K562 (cell line): ENCODE measurements around the gene ACTA2. TPM values are rescaled to one million over a fixed set of nuclear protein-coding genes. Genes with fewer than 3 reads are reported as not detected.

ENCODE experiments used
- ATAC-seq: fragments of 200-7000 bp; cut with Tn5 transposase; 3 replicates; pipeline ENCODE4 v1.9.1; 2020; ENCODE audit warnings: moderate library complexity
- BruUV-seq: library from RNA; stranded (reverse); fragments of 400-500 nt; replicated peaks from 2 replicates; lab custom pipeline; 2021; lab: Mats Ljungman, UMichigan
- CTCF ChIA-PET: fragments of 300-600 bp; formaldehyde crosslinking; extraction: SDS; loops from one replicate; lab custom pipeline; 2021; ENCODE audit warnings: low intra/inter-chr PET ratio; lab: Yijun Ruan, JAX
- POLR2A ChIA-PET: fragments of 300-600, 350-650 bp; sonication (Branson Sonifier 250); formaldehyde crosslinking; extraction: SDS; loops from one replicate; lab custom pipeline; 2021; ENCODE audit warnings: antibody characterized with exemption, inconsistent platforms; lab: Yijun Ruan, JAX
- DNase-seq, 4 experiments: peaks; one replicate each; pipeline versions ENCODE4 v3.0.0 to v3.0.0-alpha.2; 2011 to 2018; ENCODE audit warnings: low spot score in 3 of 4, mixed read lengths in 3 of 4; ENCODE audit errors: extremely low read depth in 1 of 4
- FAIRE-seq: peaks from 2 replicates; lab custom pipeline; 2011; peaks lifted over from hg19 to GRCh38; lab: Jason Lieb, UNC
- H2AFZ ChIP-seq: 2 replicates; pipeline ENCODE4 v1.6.0; 2011; ENCODE audit warnings: low read depth, low read length, control low read depth, inconsistent platforms
- H3K27ac ChIP-seq: fragments of 200-600 bp; 3 replicates; pipeline ENCODE4 v1.8.0; 2011; ENCODE audit warnings: low read depth, mild to moderate bottlenecking, control low read depth, inconsistent platforms, low read length, moderate library complexity, mixed read lengths; ENCODE audit errors: extremely low read depth
- H3K27me3 ChIP-seq, 2 experiments: fragments of 300-600 bp in 1 of 2; 2 replicates in 1 of 2; 3 replicates in 1 of 2; pipeline versions ENCODE4 v1.6.0 to v1.8.0; 2011; ENCODE audit warnings: inconsistent platforms in 2 of 2, low read length in 2 of 2, mild to moderate bottlenecking in 1 of 2, mixed read lengths in 1 of 2, moderate library complexity in 1 of 2; ENCODE audit not compliant: control insufficient read depth in 2 of 2, insufficient read depth in 2 of 2
- H3K36me3 ChIP-seq: fragments of 300-600 bp; 3 replicates; pipeline ENCODE4 v1.8.0; 2011; ENCODE audit warnings: mild to moderate bottlenecking, low read length, inconsistent platforms; ENCODE audit not compliant: control insufficient read depth, insufficient read depth
- H3K4me1 ChIP-seq, 2 experiments: fragments of 200-600 bp in 1 of 2; replicated peaks in 1 of 2; 2 replicates in 1 of 2; 3 replicates in 1 of 2; pipeline versions ENCODE4 v1.5.1 to v1.8.0; 2011; ENCODE audit warnings: inconsistent platforms in 2 of 2, low read length in 2 of 2, mild to moderate bottlenecking in 1 of 2, mixed read lengths in 1 of 2, moderate library complexity in 1 of 2; ENCODE audit not compliant: control insufficient read depth in 2 of 2, insufficient read depth in 2 of 2
- H3K4me2 ChIP-seq: 2 replicates; pipeline ENCODE4 v1.6.1; 2011; ENCODE audit warnings: low read length, control low read depth, inconsistent platforms, mixed read lengths; ENCODE audit not compliant: insufficient read depth
- H3K4me3 ChIP-seq: fragments of 200-600 bp; sonication (generic), shearing (Covaris generic); 2 replicates; pipeline ENCODE4 v1.5.1; 2016; ENCODE audit warnings: control low read depth, inconsistent platforms
- H3K79me2 ChIP-seq: fragments of 200-600 bp; 3 replicates; pipeline ENCODE4 v1.8.0; 2011; ENCODE audit warnings: low read length, inconsistent platforms; ENCODE audit not compliant: control insufficient read depth, insufficient read depth
- H3K9ac ChIP-seq, 2 experiments: 2 replicates each; pipeline versions ENCODE4 v1.6.0 to v1.6.1; 2011; ENCODE audit warnings: low read depth in 2 of 2, low read length in 2 of 2, control low read depth in 1 of 2, inconsistent platforms in 1 of 2, mild to moderate bottlenecking in 1 of 2, mixed read lengths in 1 of 2; ENCODE audit not compliant: insufficient read depth in 1 of 2
- H3K9me1 ChIP-seq: one replicate; pipeline ENCODE4 v1.6.0; 2011; ENCODE audit warnings: inconsistent platforms, mild to moderate bottlenecking, low read length, moderate library complexity; ENCODE audit not compliant: control insufficient read depth, insufficient read depth
- H3K9me3 ChIP-seq: replicated peaks from 2 replicates; pipeline ENCODE4 v1.5.1; 2011; ENCODE audit warnings: low read depth, low read length, inconsistent platforms; ENCODE audit not compliant: control insufficient read depth, insufficient read depth
- H4K20me1 ChIP-seq: replicated peaks from 2 replicates; pipeline ENCODE4 v1.6.1; 2011; ENCODE audit warnings: low read length, inconsistent platforms, mixed read lengths; ENCODE audit not compliant: control insufficient read depth, insufficient read depth
- MCM7 ChIP-seq, 2 experiments: fragments of 450-650 bp; IDR thresholded peaks; 2 replicates each; pipeline ENCODE4 v1.6.1; 2016 to 2018
- MEIS2 ChIP-seq: fragments of 450-650 bp; IDR thresholded peaks from 2 replicates; pipeline ENCODE4 v1.6.1; 2014; ENCODE audit warnings: mild to moderate bottlenecking; ENCODE audit not compliant: partially characterized antibody
- SIRT6 ChIP-seq: IDR thresholded peaks from one replicate; pipeline ENCODE4 v1.6.1; 2012; ENCODE audit warnings: low read depth, mild to moderate bottlenecking, control low read depth, inconsistent platforms, low read length, moderate library complexity
- SMAD3 ChIP-seq: fragments of 450-650 bp; formaldehyde crosslinking; conservative IDR thresholded peaks from 2 replicates; pipeline ENCODE4 v1.4.0; 2020; ENCODE audit warnings: mild to moderate bottlenecking
- SUPT5H ChIP-seq: fragments of 450-650 bp; IDR thresholded peaks from 2 replicates; pipeline ENCODE4 v1.6.1; 2016
- TAL1 ChIP-seq: fragments of 450-650 bp; IDR thresholded peaks from 2 replicates; pipeline ENCODE4 v1.6.1; 2016; ENCODE audit warnings: mild to moderate bottlenecking
- TSC22D4 ChIP-seq: fragments of 450-650 bp; IDR thresholded peaks from 2 replicates; pipeline ENCODE4 v1.6.1; 2016; ENCODE audit warnings: missing genetic modification characterization, missing biosample characterization, control low read depth
- ZC3H11A ChIP-seq: IDR thresholded peaks from 2 replicates; pipeline ENCODE4 v1.6.1; 2012; ENCODE audit warnings: low read depth, low read length, improper control_type of control experiment
- ZNF140 ChIP-seq: fragments of 250-450 bp; sonication (Bioruptor Pico); IDR thresholded peaks from 2 replicates; pipeline ENCODE4 v1.8.0; 2021; ENCODE audit warnings: moderate library complexity, mild to moderate bottlenecking, inconsistent platforms
- ZNF217 ChIP-seq: sonication (generic); formaldehyde crosslinking; IDR thresholded peaks from 2 replicates; pipeline ENCODE4 v1.8.0; 2022; ENCODE audit warnings: mild to moderate bottlenecking, missing genetic modification reagents
- in situ Hi-C: fragments of 300-500 bp; cut with MboI; formaldehyde crosslinking; loops from 4 replicates; pipeline ENCODE4 v1.15.0; 2018; ENCODE audit warnings: inconsistent platforms, mixed read lengths
- intact Hi-C: fragments of 100-400 bp; cut with micrococcal nuclease; formaldehyde crosslinking; loops from 2 replicates; pipeline ENCODE4 v1.14.2; 2022
- polyA plus RNA-seq, 8 experiments: library from polyadenylated mRNA; depleted of rRNA in 4 of 8; stranded (reverse) in 5 of 8; unstranded in 3 of 8; fragments of >200 nt; fragmentation: Nextera tagmentation in 2 of 8; fragmentation: Illumina TruSeq in 1 of 8; extraction: Ambion mirVana in 2 of 8; extraction: Trizol in 1 of 8; gene quantifications; 2 replicates each; pipeline versions ENCODE4 v1.2.1 to v1.2.3, GENCODE V29; 2011 to 2014; ENCODE audit warnings: inconsistent platforms in 1 of 8, missing spikeins in 1 of 8
- total RNA-seq, 7 experiments: library from RNA; depleted of rRNA in 6 of 7; stranded (reverse); fragments of >200 nt in 6 of 7; fragmentation: Illumina TruSeq in 2 of 7; extraction: Trizol in 2 of 7; gene quantifications; 2 replicates each; pipeline versions ENCODE4 v1.2.1 to v1.2.3, GENCODE V29; 2011 to 2021; ENCODE audit warnings: low replicate concordance in 1 of 7
- TF ChIP-seq, protein P1 (sequence below): fragments of 250-450 bp; sonication (Bioruptor Pico); IDR thresholded peaks from 2 replicates; pipeline ENCODE4 v1.8.0; 2022; ENCODE audit warnings: inconsistent platforms
- TF ChIP-seq, protein P2 (sequence below): fragments of 250-450 bp; sonication (Bioruptor Pico); IDR thresholded peaks from 2 replicates; pipeline ENCODE4 v1.4.0; 2020; ENCODE audit warnings: borderline replicate concordance
- TF ChIP-seq, protein P3 (sequence below): fragments of 250-450 bp; sonication (Bioruptor Pico); IDR thresholded peaks from 2 replicates; pipeline ENCODE4 v1.9.0; 2021; ENCODE audit warnings: mild to moderate bottlenecking
- TF ChIP-seq, protein P4 (sequence below): sonication (generic); formaldehyde crosslinking; IDR thresholded peaks from 2 replicates; pipeline ENCODE4 v1.8.1; 2023; ENCODE audit warnings: mild to moderate bottlenecking, missing genetic modification reagents
- TF ChIP-seq, protein P5 (sequence below), 2 experiments: fragments of 450-650 bp in 1 of 2; IDR thresholded peaks; 2 replicates each; pipeline ENCODE4 v1.6.1; 2011 to 2017; ENCODE audit warnings: low read depth in 2 of 2, antibody characterized with exemption in 1 of 2, borderline replicate concordance in 1 of 2, low read length in 1 of 2, mild to moderate bottlenecking in 1 of 2, mixed read lengths in 1 of 2; ENCODE audit not compliant: control insufficient read depth in 1 of 2

Gene ACTA2
- total and polyA plus RNA-seq, 9 of the 15 experiments (the other 6 are each of a cell fraction or from before 2014, with no cell fraction given): 0.15 to 1.0 (median 0.38) TPM; not detected in 3

DNA sequence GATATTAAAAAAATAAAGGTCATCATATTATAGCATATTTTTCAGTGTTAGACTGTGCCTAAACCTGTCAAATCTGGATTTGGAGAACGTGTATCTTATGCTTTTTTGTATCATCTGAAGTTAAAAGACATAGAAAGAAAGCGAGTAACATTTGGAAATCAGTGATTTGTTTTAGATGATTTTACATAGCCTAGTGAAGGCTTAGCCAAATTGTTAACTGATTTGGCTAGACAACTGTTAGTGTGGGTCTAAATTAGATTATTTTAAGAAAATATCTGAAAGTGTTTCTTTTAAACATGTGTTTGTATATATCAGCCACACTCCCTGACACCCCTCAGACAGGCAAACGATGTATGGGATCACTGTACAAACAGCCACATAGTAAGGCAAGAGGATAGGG is 35.6 kb downstream of the ACTA2 start (continued):
- TF ChIP-seq ZNF140 (CRISPR knock-in tag) (no peak), ZC3H11A (no peak)
- TF ChIP-seq, protein P1, sequence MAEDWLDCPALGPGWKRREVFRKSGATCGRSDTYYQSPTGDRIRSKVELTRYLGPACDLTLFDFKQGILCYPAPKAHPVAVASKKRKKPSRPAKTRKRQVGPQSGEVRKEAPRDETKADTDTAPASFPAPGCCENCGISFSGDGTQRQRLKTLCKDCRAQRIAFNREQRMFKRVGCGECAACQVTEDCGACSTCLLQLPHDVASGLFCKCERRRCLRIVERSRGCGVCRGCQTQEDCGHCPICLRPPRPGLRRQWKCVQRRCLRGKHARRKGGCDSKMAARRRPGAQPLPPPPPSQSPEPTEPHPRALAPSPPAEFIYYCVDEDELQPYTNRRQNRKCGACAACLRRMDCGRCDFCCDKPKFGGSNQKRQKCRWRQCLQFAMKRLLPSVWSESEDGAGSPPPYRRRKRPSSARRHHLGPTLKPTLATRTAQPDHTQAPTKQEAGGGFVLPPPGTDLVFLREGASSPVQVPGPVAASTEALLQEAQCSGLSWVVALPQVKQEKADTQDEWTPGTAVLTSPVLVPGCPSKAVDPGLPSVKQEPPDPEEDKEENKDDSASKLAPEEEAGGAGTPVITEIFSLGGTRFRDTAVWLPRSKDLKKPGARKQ (CRISPR knock-in tag): no peak

DNA sequence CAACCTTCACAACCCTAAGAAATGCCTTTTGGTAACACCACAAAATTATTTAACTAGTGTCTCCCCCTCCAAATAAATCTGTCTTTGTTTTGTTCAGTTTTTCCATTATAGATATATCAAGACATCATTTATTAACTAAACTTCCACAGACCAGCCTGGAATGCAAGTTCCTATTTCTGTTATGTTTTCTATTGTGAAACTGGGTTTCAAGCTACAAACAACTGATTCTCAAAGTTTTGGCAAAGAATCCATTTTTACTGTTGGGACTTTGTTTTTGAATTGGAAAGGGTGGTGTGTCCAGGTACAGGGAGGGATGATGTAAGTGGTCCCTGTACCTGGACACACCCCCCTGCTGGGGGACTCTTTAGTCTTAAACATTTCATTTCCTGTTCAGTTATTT is 36.3 kb downstream of the ACTA2 start:
- CTCF ChIA-PET: no interaction called here
- no peak overlapping the region for H3K9ac ChIP-seq
- POLR2A ChIA-PET: no interaction called here
- H3K79me2 ChIP-seq: no peaks in the 10 kb centered on the region
- H4K20me1 ChIP-seq: no peaks in the 10 kb centered on the region
- no peaks in the 10 kb centered on the region for H3K9me1 ChIP-seq
- in situ Hi-C loops: no loop called here
- no peak for DNase-seq
- H3K9me3 ChIP-seq: no peaks in the 10 kb centered on the region
- H3K4me1 ChIP-seq: no peaks in the 10 kb centered on the region
- no TSS peak for BruUV-seq
- no peak overlapping the region for H3K4me3 ChIP-seq
- H3K27ac ChIP-seq: no peak overlapping the region
- no peak overlapping the region for H3K4me2 ChIP-seq
- no peaks in the 10 kb centered on the region for H3K36me3 ChIP-seq
- intact Hi-C loops: no loop called here
- no peak for ATAC-seq
- H2AFZ ChIP-seq: no peak overlapping the region
- no peak for FAIRE-seq
- H3K27me3 ChIP-seq: no peaks in the 10 kb centered on the region
- TF ChIP-seq, protein P2, sequence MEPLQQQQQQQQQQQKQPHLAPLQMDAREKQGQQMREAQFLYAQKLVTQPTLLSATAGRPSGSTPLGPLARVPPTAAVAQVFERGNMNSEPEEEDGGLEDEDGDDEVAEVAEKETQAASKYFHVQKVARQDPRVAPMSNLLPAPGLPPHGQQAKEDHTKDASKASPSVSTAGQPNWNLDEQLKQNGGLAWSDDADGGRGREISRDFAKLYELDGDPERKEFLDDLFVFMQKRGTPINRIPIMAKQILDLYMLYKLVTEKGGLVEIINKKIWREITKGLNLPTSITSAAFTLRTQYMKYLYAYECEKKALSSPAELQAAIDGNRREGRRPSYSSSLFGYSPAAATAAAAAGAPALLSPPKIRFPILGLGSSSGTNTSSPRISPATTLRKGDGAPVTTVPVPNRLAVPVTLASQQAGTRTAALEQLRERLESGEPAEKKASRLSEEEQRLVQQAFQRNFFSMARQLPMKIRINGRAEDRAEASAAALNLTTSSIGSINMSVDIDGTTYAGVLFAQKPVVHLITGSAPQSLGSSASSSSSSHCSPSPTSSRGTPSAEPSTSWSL (CRISPR knock-in tag): no peak
- no peak for TF ChIP-seq MEIS2
- no peak for TF ChIP-seq TSC22D4 (tag)
- TF ChIP-seq, protein P3, sequence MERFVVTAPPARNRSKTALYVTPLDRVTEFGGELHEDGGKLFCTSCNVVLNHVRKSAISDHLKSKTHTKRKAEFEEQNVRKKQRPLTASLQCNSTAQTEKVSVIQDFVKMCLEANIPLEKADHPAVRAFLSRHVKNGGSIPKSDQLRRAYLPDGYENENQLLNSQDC (CRISPR knock-in tag): no peak
- no peak for TF ChIP-seq SUPT5H
- TF ChIP-seq MCM7 (IDR thresholded peaks at IDR 0.05): no peak
- no peak for TF ChIP-seq SMAD3 (CRISPR knock-in tag)
- no peak for TF ChIP-seq SIRT6
- no peak for TF ChIP-seq TAL1
- TF ChIP-seq, protein P4, sequence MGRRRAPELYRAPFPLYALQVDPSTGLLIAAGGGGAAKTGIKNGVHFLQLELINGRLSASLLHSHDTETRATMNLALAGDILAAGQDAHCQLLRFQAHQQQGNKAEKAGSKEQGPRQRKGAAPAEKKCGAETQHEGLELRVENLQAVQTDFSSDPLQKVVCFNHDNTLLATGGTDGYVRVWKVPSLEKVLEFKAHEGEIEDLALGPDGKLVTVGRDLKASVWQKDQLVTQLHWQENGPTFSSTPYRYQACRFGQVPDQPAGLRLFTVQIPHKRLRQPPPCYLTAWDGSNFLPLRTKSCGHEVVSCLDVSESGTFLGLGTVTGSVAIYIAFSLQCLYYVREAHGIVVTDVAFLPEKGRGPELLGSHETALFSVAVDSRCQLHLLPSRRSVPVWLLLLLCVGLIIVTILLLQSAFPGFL (CRISPR knock-in tag): no peak
- no peak for TF ChIP-seq ZNF217 (CRISPR knock-in tag)
- TF ChIP-seq, protein P5, sequence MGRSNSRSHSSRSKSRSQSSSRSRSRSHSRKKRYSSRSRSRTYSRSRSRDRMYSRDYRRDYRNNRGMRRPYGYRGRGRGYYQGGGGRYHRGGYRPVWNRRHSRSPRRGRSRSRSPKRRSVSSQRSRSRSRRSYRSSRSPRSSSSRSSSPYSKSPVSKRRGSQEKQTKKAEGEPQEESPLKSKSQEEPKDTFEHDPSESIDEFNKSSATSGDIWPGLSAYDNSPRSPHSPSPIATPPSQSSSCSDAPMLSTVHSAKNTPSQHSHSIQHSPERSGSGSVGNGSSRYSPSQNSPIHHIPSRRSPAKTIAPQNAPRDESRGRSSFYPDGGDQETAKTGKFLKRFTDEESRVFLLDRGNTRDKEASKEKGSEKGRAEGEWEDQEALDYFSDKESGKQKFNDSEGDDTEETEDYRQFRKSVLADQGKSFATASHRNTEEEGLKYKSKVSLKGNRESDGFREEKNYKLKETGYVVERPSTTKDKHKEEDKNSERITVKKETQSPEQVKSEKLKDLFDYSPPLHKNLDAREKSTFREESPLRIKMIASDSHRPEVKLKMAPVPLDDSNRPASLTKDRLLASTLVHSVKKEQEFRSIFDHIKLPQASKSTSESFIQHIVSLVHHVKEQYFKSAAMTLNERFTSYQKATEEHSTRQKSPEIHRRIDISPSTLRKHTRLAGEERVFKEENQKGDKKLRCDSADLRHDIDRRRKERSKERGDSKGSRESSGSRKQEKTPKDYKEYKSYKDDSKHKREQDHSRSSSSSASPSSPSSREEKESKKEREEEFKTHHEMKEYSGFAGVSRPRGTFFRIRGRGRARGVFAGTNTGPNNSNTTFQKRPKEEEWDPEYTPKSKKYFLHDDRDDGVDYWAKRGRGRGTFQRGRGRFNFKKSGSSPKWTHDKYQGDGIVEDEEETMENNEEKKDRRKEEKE (IDR thresholded peaks at IDR 0.05; ENCODE audit: borderline replicate concordance in 1 of 2, control insufficient read depth in 1 of 2, low read depth in 2 of 2, low read length in 1 of 2): no peak
